MG63 (cell line): ENCODE data around the gene COX7C. TPM values are rescaled to one million over a fixed set of nuclear protein-coding genes. Genes with fewer than 3 reads are reported as not detected.
"Not testable (repeated sequence)": the region's sequence is repeated elsewhere in the genome, so short reads cannot be mapped to it uniquely, and the experiment has no call there.

Experiments used
- DNase-seq: peaks from one replicate; pipeline ENCODE4 v3.0.0-alpha.2; 2020
- H3K27me3 ChIP-seq: fragments of 250-450 bp; sonication (Bioruptor Pico); 2 replicates; pipeline ENCODE4 v1.5.1; 2020; ENCODE audit warnings: mild to moderate bottlenecking, moderate library complexity
- H3K36me3 ChIP-seq: fragments of 250-450 bp; sonication (Bioruptor Pico); 2 replicates; pipeline ENCODE4 v1.5.1; 2020; ENCODE audit warnings: mild to moderate bottlenecking, moderate library complexity
- H3K4me3 ChIP-seq: fragments of 250-450 bp; sonication (Bioruptor Pico); 2 replicates; pipeline ENCODE4 v1.5.1; 2020; ENCODE audit warnings: mild to moderate bottlenecking, moderate library complexity
- H3K9me3 ChIP-seq: fragments of 250-450 bp; sonication (Bioruptor Pico); 2 replicates; pipeline ENCODE4 v1.5.1; 2020; ENCODE audit warnings: mild to moderate bottlenecking, moderate library complexity
- total RNA-seq: library from RNA; depleted of rRNA; stranded (reverse); fragments of >200 nt; shearing (Covaris generic); gene quantifications from 2 replicates; pipeline ENCODE4 v1.2.3, GENCODE V29; 2014; ENCODE audit warnings: low replicate concordance

Gene COX7C
- total RNA-seq, 1 experiment from 2014 or later = 683 TPM

GRCh38 chr5:86644843-86645242 lies 27.1 kb downstream of the COX7C start:
- Histone ChIP-seq H3K4me3 (no peak overlapping the region), H3K36me3 (no peaks in the 10 kb centered on the region), H3K9me3 (no peaks in the 10 kb centered on the region), H3K27me3 (peaks cover 11% of the 10 kb centered on the region)
- no peak for DNase-seq

DNA sequence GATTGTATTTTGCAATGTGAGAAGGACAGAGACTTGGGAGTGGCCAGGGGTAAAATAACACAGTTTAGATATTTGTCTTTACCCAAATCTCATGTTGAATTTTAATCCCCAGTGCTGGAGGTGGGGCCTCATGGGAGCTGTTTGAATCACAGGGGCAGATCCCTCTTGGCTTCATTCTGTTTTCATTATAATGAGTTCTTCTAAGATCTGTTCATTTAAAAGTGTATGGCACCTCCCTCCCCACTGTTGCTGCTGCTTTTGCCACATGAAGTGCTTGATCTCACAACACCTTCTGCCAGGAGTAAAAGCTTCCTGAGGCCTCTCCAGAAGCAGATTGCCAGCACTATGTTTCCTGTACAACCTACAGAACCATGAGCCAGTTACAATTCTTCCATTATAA lies 28.1 kb downstream of the COX7C start:
- H3K36me3 ChIP-seq = no peaks in the 10 kb centered on the region
- peaks cover 6% of the 10 kb centered on the region for H3K27me3 ChIP-seq
- no peak for DNase-seq
- H3K4me3 ChIP-seq = no peak overlapping the region
- H3K9me3 ChIP-seq = no peaks in the 10 kb centered on the region

DNA sequence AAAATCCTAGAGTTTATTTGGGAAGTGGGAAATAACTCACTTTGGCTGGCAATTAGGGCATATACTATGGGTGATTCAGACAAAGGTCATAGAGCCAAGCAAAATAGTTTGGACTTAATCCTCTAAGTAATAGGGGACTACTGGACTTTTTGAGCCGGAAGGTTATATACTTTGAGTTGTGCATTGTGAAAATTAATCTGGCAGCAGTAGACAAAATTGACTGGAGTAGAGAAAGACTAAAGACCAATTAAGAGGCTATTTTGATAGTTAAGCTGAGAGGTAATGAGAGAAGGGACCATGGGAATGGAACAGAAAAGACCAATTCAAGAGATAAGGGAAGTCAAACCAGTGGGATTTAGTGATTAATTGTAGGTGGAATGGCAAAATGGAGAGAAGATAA lies 28.9 kb downstream of the COX7C start:
- H3K27me3 ChIP-seq = peaks cover 6% of the 10 kb centered on the region
- H3K36me3 ChIP-seq = no peaks in the 10 kb centered on the region
- no peak overlapping the region for H3K4me3 ChIP-seq
- DNase-seq = no peak
- no peaks in the 10 kb centered on the region for H3K9me3 ChIP-seq

DNA sequence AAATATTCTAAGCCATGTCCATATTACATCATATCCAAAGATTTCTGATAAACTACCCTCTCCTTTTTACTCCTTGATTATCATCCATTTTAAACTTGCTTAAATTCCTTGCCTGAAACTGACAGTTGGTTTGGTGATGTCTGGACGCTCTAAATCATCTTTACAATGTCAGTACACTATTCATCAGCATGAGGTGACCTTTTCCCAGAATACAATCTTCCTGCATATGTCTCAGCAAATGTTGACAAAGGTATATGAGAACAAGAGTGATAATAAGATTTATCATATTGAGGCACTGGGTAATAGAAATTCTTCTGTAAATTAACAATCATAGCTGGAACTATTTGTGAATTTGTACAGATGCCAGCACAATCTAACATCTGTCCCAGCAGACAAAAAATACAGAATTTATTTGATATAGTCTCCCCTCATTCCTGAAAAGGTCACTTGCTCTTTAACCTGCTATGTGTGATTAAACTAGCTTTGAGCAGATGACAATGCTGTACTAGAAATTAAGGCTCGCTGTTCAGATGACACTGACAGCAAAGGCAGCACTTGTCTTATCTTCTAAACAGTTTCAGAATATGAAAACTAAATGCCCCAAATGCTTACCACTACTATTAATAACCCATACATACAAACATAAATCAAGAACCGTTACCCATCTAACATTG lies 32.2 kb downstream of the COX7C start:
- H3K4me3 ChIP-seq = no peak overlapping the region
- H3K27me3 ChIP-seq = peaks cover 4% of the 10 kb centered on the region; the same call in 1 of the 2 replicates
- no peak for DNase-seq
- no peaks in the 10 kb centered on the region for H3K9me3 ChIP-seq
- no peaks in the 10 kb centered on the region for H3K36me3 ChIP-seq

DNA sequence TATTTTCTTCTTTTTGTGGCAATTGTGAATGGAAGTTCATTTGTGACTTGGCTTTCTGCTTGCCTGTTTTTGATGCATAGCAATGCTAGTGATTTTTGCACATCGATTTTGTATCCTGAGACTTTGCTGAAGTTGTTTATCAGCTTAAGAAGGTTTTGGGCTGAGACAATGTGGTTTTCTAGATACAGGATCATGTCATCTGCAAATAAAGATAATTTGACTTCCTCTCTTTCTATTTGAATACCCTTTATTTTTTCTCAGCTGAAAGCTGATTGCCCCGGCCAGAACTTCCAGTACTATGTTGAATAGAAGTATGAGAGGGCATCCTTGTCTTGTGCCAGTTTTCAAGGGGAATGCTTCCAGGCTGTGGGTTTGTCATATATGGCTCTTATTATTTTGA lies 43.0 kb downstream of the COX7C start:
- not testable (repeated sequence) for H3K36me3 ChIP-seq, H3K9me3 ChIP-seq, H3K4me3 ChIP-seq, H3K27me3 ChIP-seq, DNase-seq

- H3K27me3 ChIP-seq = no peaks in the 10 kb centered on the region; the same call in 1 of the 2 replicates
- no peak for DNase-seq
- no peaks in the 10 kb centered on the region for H3K36me3 ChIP-seq
- H3K9me3 ChIP-seq = no peaks in the 10 kb centered on the region
- no peak overlapping the region for H3K4me3 ChIP-seq
These were observed 46.4 kb downstream of the COX7C start for GRCh38 chr5:86664173-86664572.

GRCh38 chr5:86665984-86666760 lies 48.4 kb downstream of the COX7C start:
- Histone ChIP-seq H3K27me3 (no peaks in the 10 kb centered on the region; the same call in none of the 2 replicates), H3K4me3 (no peak overlapping the region), H3K9me3 (no peaks in the 10 kb centered on the region), H3K36me3 (no peaks in the 10 kb centered on the region)
- no peak for DNase-seq

DNA sequence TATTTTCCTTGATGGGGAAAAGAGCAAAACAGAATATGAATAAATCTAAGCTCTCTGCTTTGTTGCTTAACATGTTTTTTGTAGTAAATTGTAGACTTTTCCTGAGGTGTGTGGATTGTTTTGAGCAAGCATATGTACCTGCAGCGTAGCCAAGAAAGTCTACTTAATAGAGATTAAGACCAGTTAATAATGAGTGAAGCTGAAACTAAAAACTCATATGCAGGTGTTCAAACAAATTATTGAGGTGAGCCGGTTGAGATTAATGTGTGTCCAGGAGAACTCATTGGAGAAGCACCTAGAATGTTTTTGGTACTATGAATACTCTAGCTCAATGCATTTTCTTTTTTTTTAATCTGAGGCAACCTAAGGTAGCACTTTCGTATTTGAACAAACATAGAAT lies 49.2 kb downstream of the COX7C start:
- no peaks in the 10 kb centered on the region; the same call in none of the 2 replicates for H3K27me3 ChIP-seq
- no peaks in the 10 kb centered on the region for H3K9me3 ChIP-seq
- no peak for DNase-seq
- H3K4me3 ChIP-seq = no peak overlapping the region
- no peaks in the 10 kb centered on the region for H3K36me3 ChIP-seq
